ENCODE results near the gene COL6A3.

- TF ChIP-seq CTCF (optimal IDR thresholded peaks at IDR 0.05 in 1 of 3, IDR thresholded peaks at IDR 0.05 in 1 of 3, conservative IDR thresholded peaks at IDR 0.05 in 1 of 3; ENCODE audit: extremely low read depth in 1 of 3, insufficient read depth in 2 of 3, low read length in 3 of 3) (no peak), EZH2 (IDR thresholded peaks at IDR 0.05; ENCODE audit: low read length) (no peak)
Observed at GRCh38 chr2:237418300-237418699, 4.3 kb upstream of the COL6A3 start.
